ENCODE results near the gene UBE2O. TPM values are rescaled to one million over a fixed set of nuclear protein-coding genes. Genes with fewer than 3 reads are reported as not detected.
A peak's percentile ranks its signal among the peaks of the same experiment; 100 is the strongest.

UBE2O gene
- total RNA-seq, 1 donor from 2014 or later: 19.3 TPM

DNA sequence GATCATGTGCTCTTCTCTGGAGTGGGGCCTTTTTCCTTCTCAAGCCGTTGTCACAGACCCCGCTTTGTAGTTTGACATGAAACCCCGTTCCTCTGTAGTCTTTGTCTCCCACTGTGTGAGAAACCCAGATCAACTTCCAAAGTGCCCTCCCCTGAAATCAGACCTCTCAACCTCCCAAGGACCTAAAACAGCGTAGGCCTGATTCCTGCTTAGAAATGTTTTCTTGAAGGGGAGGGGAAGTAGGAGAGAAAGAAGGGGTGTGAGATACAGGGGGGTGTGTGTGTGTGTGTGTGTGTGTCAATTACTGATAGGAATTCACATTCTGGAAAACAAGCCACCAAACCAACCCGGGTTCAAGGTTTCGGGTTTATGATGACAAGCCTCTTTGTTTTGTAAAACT lies 1.4 kb downstream of the UBE2O start:
- no peak for ATAC-seq
- DNase-seq: no peak
- no peak for TF ChIP-seq CTCF (IDR thresholded peaks at IDR 0.05)
- intact Hi-C loops (cut with DNase I): loop anchor here (10.0 kb wide), 1 partner anchor 47 kb away; no protein-coding TSS in a partner anchor
- H3K27ac ChIP-seq: no peak overlapping the region
- peak overlapping the region; percentile 91 for H3K4me3 ChIP-seq
- H3K36me3 ChIP-seq: no peaks in the 10 kb centered on the region
- H3K9me3 ChIP-seq: no peaks in the 10 kb centered on the region
- peaks cover 29% of the 10 kb centered on the region for H3K4me1 ChIP-seq
- no peaks in the 10 kb centered on the region for H3K27me3 ChIP-seq

DNA sequence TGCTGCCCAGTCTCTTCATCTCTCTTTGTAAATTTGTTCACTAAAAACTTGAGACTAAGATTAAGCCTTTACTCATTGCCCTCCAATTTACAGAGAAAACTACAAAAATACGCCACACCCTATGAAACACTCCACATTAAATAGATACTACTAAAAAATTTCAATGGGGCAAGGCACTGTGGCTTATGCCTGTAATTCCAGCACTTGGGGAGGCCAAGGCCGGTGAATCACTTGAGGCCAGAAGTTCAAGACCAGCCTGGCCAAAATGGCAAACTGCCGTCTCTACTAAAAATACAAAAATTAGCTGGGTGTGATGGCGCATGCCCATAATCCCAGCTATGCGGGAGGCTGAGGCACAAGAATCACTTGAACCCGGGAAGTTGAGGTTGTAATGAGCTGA lies 3.8 kb downstream of the UBE2O start:
- TF ChIP-seq CTCF (IDR thresholded peaks at IDR 0.05): no peak
- Histone ChIP-seq H3K27ac (no peak overlapping the region), H3K27me3 (no peaks in the 10 kb centered on the region), H3K9me3 (no peaks in the 10 kb centered on the region), H3K4me1 (peaks cover 38% of the 10 kb centered on the region), H3K4me3 (no peak overlapping the region), H3K36me3 (no peaks in the 10 kb centered on the region)
- no peak for DNase-seq
- intact Hi-C loops (cut with DNase I): no loop called here
- ATAC-seq: no peak

GRCh38 chr17:76447931-76448652 lies 4.9 kb downstream of the UBE2O start:
- peaks cover 38% of the 10 kb centered on the region for H3K4me1 ChIP-seq
- intact Hi-C loops (cut with DNase I): no loop called here
- no peaks in the 10 kb centered on the region for H3K36me3 ChIP-seq
- H3K27ac ChIP-seq: no peak overlapping the region
- ATAC-seq (no peak), DNase-seq (no peak)
- no peak for TF ChIP-seq CTCF (IDR thresholded peaks at IDR 0.05)
- no peaks in the 10 kb centered on the region for H3K27me3 ChIP-seq
- no peaks in the 10 kb centered on the region for H3K9me3 ChIP-seq
- no peak overlapping the region for H3K4me3 ChIP-seq

DNA sequence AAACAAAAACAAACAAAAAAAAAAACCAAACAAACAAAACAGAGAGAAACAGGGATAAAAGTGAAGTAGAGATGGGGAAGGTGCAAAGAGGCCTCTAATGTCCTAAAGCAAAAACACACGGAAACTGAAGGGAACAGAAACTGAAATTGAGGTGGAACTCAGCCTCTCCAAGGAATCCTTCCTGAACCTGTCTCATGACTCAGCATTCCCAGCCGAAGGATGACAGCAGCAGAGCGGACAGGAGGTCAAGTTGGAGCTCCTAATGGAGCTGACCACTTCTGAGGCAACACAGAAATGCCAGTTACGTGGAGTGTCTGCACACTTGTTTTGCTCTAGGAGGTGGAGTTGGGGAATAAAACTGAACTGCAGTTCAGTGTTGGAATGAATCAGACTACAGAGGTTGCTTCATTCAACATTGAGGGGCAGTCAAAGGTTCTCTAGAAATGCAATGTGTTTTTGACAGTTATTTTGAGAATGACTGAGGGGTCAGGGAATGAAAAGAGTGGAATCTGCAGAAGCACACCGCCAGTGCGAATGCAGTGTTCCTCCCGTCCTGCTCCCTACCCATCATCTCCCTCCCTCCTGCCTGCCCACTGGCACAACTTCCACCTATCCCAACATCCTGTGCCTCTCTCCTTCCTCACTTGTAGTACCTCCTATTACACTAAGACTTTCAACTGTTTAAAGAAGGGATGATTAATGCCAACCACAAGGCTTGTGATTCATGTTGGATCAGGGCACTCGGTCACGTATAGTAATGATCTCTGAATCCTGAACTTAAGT lies 6.3 kb downstream of the UBE2O start:
- no peak overlapping the region for H3K27ac ChIP-seq
- DNase-seq: no peak
- no peaks in the 10 kb centered on the region for H3K36me3 ChIP-seq
- ATAC-seq: peak; percentile 84
- H3K4me3 ChIP-seq: no peak overlapping the region
- no peak for TF ChIP-seq CTCF (IDR thresholded peaks at IDR 0.05)
- H3K4me1 ChIP-seq: peaks cover 30% of the 10 kb centered on the region
- intact Hi-C loops (cut with DNase I): no loop called here
- no peaks in the 10 kb centered on the region for H3K27me3 ChIP-seq
- H3K9me3 ChIP-seq: no peaks in the 10 kb centered on the region

DNA sequence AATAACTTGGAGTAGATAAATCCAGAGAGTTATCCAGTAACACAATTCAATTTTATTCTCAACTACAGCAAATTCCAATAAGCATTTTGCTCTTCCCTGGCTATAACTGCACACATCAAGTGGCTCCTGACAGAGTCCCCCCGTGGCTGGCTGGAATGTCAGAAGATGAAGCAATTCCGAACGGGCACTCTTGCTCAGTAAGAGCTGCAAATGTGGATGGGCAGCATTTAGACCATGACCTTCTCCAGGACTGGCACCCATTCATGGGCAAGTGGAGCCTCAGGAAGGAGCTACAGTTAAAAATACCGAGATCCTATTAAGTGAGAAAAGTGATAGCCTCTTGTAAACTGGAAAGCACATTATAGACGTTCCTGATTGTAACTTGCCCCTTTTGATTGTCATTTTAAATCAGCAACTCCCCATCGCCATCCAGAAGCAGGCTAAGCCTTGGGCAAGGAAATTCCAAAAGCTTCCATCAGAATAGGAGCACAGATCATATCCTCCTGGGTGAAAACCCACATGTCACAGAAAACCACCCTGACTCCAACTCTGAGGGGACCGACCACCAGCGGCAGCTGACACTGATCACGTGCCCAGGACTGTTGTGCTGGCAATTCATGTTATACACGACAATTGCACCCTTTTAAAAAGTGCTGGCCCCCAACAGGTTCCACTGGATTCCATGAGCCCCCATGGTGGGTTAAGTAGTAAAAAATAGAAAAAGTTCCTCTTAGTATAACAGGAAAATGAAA lies 7.1 kb downstream of the UBE2O start:
- DNase-seq: no peak
- no peak overlapping the region for H3K27ac ChIP-seq

More for the DNA sequence above, 7.1 kb downstream of the UBE2O start:
- H3K27me3 ChIP-seq: no peaks in the 10 kb centered on the region
- no peaks in the 10 kb centered on the region for H3K9me3 ChIP-seq
- no peaks in the 10 kb centered on the region for H3K36me3 ChIP-seq
- no peak for ATAC-seq
- no peak overlapping the region for H3K4me3 ChIP-seq
- no peak for TF ChIP-seq CTCF (IDR thresholded peaks at IDR 0.05)
- intact Hi-C loops (cut with DNase I): no loop called here
- H3K4me1 ChIP-seq: peaks cover 23% of the 10 kb centered on the region
